Measurements from ENCODE around the gene DLGAP4.

DNA sequence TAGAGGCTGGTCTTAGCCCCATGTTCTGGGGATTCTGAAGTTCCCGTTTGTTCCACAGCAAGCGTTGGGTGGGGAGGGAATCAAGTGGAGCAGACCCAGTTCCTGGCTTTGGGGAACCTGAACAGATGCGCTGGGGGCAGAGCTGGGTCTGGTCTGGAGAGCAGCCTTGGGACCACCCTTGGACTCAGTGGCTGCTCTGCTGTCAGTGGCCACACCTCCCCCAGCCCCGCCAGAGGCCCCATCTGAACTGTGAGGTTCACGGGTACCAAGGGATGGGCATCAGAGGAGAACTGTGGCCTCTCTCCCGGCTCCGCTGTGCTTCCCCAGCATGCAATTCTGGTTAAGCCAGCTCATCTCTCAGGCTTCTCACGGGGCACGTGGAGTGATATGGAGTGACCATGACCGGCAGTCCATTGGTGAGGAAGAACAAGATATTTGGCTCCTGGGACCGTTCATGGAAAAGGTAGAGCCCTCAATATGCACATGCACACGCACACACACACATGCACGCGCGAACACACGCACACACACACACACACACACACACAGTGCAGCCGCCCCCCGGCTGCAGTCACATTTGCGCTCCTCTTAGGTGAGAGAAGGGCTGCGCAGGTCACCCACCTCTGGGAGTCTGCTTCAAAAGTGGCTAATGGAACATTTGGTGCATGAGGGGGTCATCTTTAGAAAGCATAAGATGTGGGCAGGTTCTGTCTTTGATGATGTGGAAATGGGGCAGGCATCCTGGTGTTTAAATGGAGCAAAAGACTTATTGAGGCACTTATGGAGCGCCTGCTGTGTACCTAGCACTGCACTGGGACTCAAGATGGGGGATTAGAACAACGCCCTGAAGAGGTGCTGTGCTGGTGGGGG, 6.0 kb downstream of the DLGAP4 start:
- TF ChIP-seq, protein P1, sequence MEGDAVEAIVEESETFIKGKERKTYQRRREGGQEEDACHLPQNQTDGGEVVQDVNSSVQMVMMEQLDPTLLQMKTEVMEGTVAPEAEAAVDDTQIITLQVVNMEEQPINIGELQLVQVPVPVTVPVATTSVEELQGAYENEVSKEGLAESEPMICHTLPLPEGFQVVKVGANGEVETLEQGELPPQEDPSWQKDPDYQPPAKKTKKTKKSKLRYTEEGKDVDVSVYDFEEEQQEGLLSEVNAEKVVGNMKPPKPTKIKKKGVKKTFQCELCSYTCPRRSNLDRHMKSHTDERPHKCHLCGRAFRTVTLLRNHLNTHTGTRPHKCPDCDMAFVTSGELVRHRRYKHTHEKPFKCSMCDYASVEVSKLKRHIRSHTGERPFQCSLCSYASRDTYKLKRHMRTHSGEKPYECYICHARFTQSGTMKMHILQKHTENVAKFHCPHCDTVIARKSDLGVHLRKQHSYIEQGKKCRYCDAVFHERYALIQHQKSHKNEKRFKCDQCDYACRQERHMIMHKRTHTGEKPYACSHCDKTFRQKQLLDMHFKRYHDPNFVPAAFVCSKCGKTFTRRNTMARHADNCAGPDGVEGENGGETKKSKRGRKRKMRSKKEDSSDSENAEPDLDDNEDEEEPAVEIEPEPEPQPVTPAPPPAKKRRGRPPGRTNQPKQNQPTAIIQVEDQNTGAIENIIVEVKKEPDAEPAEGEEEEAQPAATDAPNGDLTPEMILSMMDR (IDR thresholded peaks at IDR 0.05; ENCODE audit: low read length) = no peak
- TF ChIP-seq EZH2 (optimal IDR thresholded peaks at IDR 0.05; ENCODE audit: low read depth, low read length) = no peak
- TF ChIP-seq EZH2phosphoT487 (IDR thresholded peaks at IDR 0.05; ENCODE audit: low read length) = no peak
